ENCODE data around the gene AFTPH.

Gene AFTPH

GRCh38 chr2:64586883-64587481 is 62.9 kb downstream of the AFTPH start:
- in situ Hi-C loops (cut with MboI; ENCODE audit: low sequenced_read_pairs): loop anchor here (25.0 kb wide), 1 partner anchor 300 kb away; no protein-coding TSS in a partner anchor

- in situ Hi-C loops (cut with MboI; ENCODE audit: low sequenced_read_pairs): loop anchor here (25.0 kb wide), 1 partner anchor 300 kb away; no protein-coding TSS in a partner anchor
Measured at GRCh38 chr2:64587561-64587960, 63.4 kb downstream of the AFTPH start.

- in situ Hi-C loops (cut with MboI; ENCODE audit: low sequenced_read_pairs): loop anchor here (25.0 kb wide), 1 partner anchor 296 kb away; no protein-coding TSS in a partner anchor
Measured at GRCh38 chr2:64591188-64591587, 67.1 kb downstream of the AFTPH start.

- in situ Hi-C loops (cut with MboI; ENCODE audit: low sequenced_read_pairs): loop anchor here (25.0 kb wide), 1 partner anchor 294 kb away; no protein-coding TSS in a partner anchor
Measured at GRCh38 chr2:64593035-64593655, 69.0 kb downstream of the AFTPH start.

GRCh38 chr2:64594226-64594989 is 70.3 kb downstream of the AFTPH start:
- in situ Hi-C loops (cut with MboI; ENCODE audit: low sequenced_read_pairs): loop anchor here (25.0 kb wide), 1 partner anchor 293 kb away; no protein-coding TSS in a partner anchor

- in situ Hi-C loops (cut with MboI; ENCODE audit: low sequenced_read_pairs): loop anchor here (25.0 kb wide), 1 partner anchor 292 kb away; no protein-coding TSS in a partner anchor
Measured at GRCh38 chr2:64595397-64596176, 71.5 kb downstream of the AFTPH start.

- in situ Hi-C loops (cut with MboI; ENCODE audit: low sequenced_read_pairs): loop anchor here (25.0 kb wide), 1 partner anchor 289 kb away; no protein-coding TSS in a partner anchor
Measured at GRCh38 chr2:64598226-64598625, 74.1 kb downstream of the AFTPH start.

- in situ Hi-C loops (cut with MboI; ENCODE audit: low sequenced_read_pairs): loop anchor here (25.0 kb wide), 1 partner anchor 288 kb away; no protein-coding TSS in a partner anchor
Measured at GRCh38 chr2:64599469-64599868, 75.3 kb downstream of the AFTPH start.

- in situ Hi-C loops (cut with MboI; ENCODE audit: low sequenced_read_pairs): no loop called here
Measured at GRCh38 chr2:64601034-64601754, 77.1 kb downstream of the AFTPH start.

- in situ Hi-C loops (cut with MboI; ENCODE audit: low sequenced_read_pairs): no loop called here
Measured at GRCh38 chr2:64601785-64602391, 77.8 kb downstream of the AFTPH start.

- in situ Hi-C loops (cut with MboI; ENCODE audit: low sequenced_read_pairs): no loop called here
Measured at GRCh38 chr2:64602436-64602835, 78.3 kb downstream of the AFTPH start.

- in situ Hi-C loops (cut with MboI; ENCODE audit: low sequenced_read_pairs): no loop called here
Measured at GRCh38 chr2:64604155-64604554, 80.0 kb downstream of the AFTPH start.

GRCh38 chr2:64605026-64605471 is 80.9 kb downstream of the AFTPH start:
- in situ Hi-C loops (cut with MboI; ENCODE audit: low sequenced_read_pairs): no loop called here

- in situ Hi-C loops (cut with MboI; ENCODE audit: low sequenced_read_pairs): no loop called here
Measured at GRCh38 chr2:64605991-64606478, 81.9 kb downstream of the AFTPH start.

GRCh38 chr2:64606479-64607363 is 82.6 kb downstream of the AFTPH start:
- in situ Hi-C loops (cut with MboI; ENCODE audit: low sequenced_read_pairs): no loop called here

- in situ Hi-C loops (cut with MboI; ENCODE audit: low sequenced_read_pairs): no loop called here
Measured at GRCh38 chr2:64607381-64608304, 83.5 kb downstream of the AFTPH start.

GRCh38 chr2:64608867-64609226 is 84.7 kb downstream of the AFTPH start:
- in situ Hi-C loops (cut with MboI; ENCODE audit: low sequenced_read_pairs): no loop called here
